CD4-positive, alpha-beta T cell treated with Interleukin-15 for 1 hour (primary cell): ENCODE measurements around the gene ATPAF1.

ENCODE experiments used
- DNase-seq: peaks from one replicate; pipeline ENCODE4 v3.0.0-alpha.2; 2020

ATPAF1 gene

GRCh38 chr1:46613661-46614603 is 54.2 kb downstream of the ATPAF1 start:
- peak; percentile 55 for DNase-seq

DNA sequence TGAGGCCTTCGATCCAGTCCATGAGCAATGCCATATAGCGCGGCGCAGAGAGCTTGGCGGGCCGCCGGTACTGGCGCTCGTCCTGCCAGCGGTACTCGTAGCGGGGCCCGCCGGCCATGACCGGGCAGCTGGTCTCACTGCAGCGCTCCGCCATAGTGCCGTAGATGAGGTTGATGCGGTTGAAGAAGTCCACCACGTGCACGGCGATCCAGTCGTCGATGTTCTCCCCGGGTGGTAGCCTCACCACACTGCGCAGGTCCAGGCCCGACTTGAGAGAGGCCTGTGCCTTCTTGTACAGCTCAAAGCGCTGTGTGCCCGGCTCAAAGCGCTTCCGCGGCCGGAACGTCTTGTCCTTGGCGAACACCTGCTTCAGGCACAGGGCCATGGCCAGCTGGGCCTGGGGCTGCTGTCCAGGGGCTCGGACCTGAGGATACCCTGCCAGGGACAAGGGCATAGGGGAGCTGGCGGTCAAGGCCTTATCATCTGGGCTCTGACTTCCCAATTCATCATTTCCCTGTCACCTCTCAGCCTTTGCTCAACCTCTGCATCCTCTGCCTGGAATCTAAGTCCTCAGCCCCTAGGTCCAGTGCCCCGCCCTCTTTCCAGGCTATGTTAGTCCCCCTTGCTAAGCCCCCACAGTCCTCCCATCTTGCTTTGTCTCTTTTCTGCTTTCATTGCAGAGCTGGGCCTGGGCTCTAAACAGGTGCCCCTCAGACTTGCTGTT is 55.1 kb downstream of the ATPAF1 start:
- DNase-seq = no peak

- DNase-seq = no peak
Observed at GRCh38 chr1:46611691-46612221, 56.4 kb downstream of the ATPAF1 start.

DNA sequence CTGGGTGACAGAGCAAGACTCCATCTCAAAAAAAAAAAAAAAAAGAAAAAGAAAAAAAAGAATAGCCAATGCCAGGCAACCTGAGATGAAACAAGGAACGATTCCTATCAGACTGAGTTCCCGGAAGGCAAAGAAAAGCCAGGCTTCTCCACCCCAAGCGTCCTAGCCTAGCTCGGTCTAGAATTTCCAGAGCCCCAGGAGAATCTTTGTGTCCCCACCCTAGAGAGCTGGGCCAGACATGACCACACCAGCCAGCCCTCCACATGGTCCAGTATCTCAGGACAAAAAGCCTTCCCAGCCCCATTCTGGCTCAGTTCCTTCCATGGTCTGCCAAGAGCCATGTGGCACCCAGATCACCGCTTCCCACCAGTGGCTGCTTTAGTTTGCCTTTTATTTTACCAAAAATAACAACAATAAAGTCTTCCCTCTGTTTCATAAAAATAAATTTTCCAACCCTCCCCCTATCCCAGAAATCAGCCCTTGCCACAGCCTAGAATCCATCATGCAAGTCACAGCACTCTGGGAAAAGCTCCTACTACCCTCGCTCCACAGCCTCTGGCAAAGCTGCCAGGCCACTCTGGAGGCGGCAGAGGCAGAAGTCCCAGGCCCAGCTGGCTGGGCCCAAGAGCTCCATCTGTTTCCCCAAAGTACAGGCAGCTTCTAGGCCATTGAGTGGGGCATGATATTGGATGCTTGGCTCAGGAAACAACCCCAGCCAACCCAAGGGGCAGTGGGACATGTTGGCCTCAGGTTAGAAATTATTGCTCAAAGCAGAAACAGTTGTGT is 60.6 kb downstream of the ATPAF1 start:
- no peak for DNase-seq

DNA sequence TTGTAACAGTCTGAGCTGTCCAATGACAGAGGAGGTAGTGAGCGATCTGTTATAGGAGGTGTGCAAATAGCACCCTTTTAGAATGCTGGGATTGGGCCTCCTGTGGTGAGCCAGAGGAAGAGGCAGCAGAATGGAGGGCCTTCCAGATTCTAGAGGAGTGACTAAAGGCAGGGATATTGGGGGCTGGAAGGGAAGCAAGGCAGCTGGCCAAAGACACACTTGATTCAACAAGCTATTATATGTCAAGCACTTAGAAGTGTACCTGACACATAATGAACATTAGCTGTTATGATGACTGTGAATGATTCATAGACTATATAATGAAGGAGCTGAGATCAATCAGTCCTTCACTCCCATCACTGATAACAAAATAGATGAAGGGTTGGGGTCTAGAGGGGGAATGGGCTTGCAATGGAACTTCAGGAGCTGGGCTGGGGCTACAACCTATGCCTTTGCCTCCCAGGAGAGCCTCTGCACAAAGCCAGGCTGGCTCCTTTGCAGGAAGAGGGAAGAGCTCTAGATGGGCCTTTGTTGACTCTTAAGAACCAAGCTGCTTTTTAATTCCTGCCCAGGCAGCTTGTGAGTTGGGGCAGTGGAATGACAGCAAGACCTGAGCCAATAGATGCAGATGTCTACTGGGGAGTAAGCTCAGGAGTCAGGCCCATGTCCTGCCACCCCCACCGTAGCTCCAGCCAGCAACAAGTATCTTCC is 61.8 kb downstream of the ATPAF1 start:
- DNase-seq = no peak

- DNase-seq = no peak
Observed at GRCh38 chr1:46605232-46605631, 62.9 kb downstream of the ATPAF1 start.

- peak; percentile 97 for DNase-seq
Observed at GRCh38 chr1:46603858-46604549, 64.2 kb downstream of the ATPAF1 start, which contains the start of gene MKNK1. Gene MKNK1 (minus strand): TSS chr1:46604268. CDS start chr1:46583327, 20,941 bp downstream.

DNA sequence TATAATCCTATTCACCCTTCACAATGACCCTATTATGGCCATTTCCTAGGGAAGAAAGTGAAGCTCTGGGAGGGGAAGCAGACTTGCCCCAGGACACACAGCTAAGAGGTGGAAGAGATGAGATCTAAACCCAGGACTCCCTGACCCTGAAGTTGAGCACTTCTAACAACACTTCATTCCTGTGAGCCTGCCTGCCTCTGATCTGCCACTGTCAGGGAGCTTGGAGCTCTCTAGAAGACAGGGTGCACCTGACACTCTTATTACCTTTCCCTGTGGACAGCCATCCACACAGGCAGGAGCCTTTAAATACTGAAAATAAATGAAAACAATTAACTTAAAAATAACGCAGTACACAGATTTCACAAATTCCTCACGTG is 64.7 kb downstream of the ATPAF1 start:
- no peak for DNase-seq

DNA sequence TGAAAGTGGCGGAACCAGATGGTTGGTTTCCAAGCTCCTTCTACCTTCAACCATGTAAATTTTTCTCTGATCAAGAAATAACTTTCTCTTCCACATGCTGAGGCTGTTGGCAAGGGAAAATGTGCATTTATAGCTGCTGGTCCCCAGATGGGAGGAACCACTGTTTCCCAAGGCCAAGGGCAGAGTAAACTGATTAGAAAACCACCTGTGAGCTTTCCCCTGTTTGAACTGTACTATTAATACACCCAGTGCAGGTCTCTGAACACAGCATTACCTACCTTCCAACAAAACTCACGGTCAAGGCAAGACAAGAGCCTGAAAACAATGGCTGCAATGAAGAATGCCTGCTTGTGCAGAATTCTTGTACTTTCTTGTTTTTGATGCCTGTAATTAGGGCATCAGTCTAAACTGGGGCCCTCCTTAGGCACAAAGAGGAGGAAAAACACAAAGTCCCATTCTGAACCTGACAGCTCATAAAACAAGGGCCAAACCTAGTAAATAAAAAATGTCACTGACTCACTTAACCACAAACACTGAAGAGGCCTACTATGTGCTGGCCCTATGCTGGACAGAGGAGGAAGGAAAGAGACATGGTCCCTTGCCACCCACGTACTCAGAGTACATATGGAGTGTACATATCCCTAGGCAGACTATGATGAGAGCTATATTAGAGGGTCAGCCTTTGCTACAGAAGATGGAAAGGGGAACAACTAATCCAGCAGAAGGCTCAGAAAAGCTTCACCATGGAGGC is 66.7 kb downstream of the ATPAF1 start:
- no peak for DNase-seq

GRCh38 chr1:46599059-46599970 is 68.8 kb downstream of the ATPAF1 start:
- no peak for DNase-seq

GRCh38 chr1:46596846-46597245 is 71.3 kb downstream of the ATPAF1 start:
- no peak for DNase-seq

- DNase-seq = no peak
Observed at GRCh38 chr1:46596036-46596435, 72.1 kb downstream of the ATPAF1 start.

DNA sequence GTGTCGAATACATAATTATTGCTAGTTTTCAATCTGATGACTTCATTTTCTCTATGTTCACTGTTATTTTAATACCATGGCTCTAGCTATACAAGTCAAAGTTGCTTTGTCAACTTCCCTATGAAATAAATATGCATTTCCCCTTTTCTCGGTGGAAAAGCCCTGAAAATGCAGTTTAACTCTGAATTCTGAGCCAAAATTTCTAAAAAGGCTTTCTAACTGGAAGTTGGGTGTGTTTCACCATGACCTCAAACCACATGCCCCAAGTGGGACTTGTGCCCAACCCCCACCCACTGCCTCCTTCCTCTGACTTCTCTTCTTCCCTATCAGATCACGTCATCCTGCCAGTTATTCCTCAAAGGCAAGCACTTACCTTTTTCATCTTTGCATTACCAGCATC is 73.0 kb downstream of the ATPAF1 start:
- peak; percentile 56 for DNase-seq

DNA sequence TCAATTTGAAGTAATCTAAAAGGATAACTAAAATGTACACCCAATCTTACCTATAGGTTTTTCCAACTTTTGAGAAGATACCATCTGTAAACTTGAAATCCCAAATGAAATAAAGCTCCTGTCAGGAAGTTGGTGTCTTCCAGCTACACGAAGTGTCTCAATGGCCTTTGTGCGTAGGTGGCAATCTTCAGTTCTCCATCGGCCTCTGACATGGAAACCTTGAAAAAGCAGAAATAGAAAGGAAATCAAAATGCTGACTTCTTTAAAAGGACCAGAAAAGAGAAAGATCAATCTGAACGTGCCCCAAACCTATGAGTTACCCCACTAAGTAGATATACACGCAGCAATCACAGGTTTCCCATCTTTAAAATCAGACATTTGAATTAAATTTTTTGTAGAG is 74.1 kb downstream of the ATPAF1 start:
- DNase-seq = no peak

GRCh38 chr1:46592823-46593222 is 75.3 kb downstream of the ATPAF1 start:
- DNase-seq = no peak

- no peak for DNase-seq
Observed at GRCh38 chr1:46589529-46589928, 78.6 kb downstream of the ATPAF1 start.

- DNase-seq = peak; percentile 27
Observed at GRCh38 chr1:46587069-46587468, 81.1 kb downstream of the ATPAF1 start.

DNA sequence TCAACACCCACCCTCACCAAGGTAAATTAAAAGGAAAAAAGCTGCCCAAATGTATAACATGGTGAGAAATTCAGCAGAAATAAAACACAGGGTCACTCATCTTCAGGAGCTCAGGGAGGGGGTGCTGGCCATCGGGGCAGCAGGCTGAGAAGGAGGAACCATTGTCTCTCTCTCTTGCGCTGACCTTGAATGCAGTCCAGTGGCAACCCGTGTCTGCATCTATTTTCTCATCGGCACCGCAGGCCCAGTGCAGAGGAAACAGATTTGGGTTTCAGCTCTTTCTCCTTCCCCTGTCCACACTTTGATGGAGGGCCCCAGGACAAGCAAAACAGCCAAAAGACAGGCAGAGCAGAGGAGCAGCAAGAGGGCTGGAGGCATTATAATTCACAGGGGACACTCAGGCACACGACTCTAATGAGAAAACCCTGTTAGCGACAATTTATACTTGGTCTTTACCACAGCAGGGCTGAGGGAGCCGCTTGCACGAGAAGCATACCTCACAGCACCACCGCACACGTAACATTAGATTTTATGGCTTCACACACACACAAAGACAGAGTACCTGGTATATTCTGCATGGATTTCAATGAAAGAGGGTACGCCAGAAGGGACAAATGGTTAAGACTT is 82.7 kb downstream of the ATPAF1 start:
- no peak for DNase-seq

DNA sequence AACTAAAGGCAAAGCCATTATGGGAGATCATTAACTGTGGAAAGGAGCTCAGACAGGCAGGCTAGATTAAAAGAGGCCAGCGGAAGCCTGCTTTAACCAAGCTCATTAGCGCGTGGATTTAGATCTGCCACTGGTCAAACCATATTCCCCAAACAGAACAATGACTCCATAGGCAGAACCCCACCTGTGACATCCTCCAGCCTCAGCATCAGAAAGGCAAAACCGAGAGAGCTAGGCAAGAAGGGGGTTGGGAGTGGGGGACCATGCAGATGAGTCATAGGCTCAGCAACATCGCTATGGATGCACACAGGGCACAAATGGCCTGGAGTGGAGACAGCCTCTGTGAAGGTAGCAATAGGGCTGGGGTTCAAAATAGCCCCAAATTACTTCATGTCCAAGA is 84.7 kb downstream of the ATPAF1 start:
- no peak for DNase-seq
